ENCODE measurements around the gene FXYD4. TPM values are rescaled to one million over a fixed set of nuclear protein-coding genes. Genes with fewer than 3 reads are reported as not detected.

FXYD4 gene
- total RNA-seq, 3 donors from 2014 or later (not counting 1 experiment from before 2014, with no cell fraction given) = not detected

- no peak overlapping the region for H3K4me3 Mint-ChIP-seq
- H3K9me3 ChIP-seq (ENCODE audit: control insufficient read depth, insufficient read depth, low read length) = no peaks in the 10 kb centered on the region
- no peaks in the 10 kb centered on the region for H3K4me1 ChIP-seq (ENCODE audit: control insufficient read depth, insufficient read depth, low read length)
- DNase-seq = no peak
- TF ChIP-seq, protein P1, sequence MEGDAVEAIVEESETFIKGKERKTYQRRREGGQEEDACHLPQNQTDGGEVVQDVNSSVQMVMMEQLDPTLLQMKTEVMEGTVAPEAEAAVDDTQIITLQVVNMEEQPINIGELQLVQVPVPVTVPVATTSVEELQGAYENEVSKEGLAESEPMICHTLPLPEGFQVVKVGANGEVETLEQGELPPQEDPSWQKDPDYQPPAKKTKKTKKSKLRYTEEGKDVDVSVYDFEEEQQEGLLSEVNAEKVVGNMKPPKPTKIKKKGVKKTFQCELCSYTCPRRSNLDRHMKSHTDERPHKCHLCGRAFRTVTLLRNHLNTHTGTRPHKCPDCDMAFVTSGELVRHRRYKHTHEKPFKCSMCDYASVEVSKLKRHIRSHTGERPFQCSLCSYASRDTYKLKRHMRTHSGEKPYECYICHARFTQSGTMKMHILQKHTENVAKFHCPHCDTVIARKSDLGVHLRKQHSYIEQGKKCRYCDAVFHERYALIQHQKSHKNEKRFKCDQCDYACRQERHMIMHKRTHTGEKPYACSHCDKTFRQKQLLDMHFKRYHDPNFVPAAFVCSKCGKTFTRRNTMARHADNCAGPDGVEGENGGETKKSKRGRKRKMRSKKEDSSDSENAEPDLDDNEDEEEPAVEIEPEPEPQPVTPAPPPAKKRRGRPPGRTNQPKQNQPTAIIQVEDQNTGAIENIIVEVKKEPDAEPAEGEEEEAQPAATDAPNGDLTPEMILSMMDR (IDR thresholded peaks at IDR 0.05) = no peak
- no peaks in the 10 kb centered on the region for H3K36me3 ChIP-seq (ENCODE audit: control insufficient read depth, insufficient read depth, low read length)
- peaks cover 0 to 5% of the 10 kb centered on the region in 2 donors for H3K4me1 Mint-ChIP-seq
- no peaks in the 10 kb centered on the region for H3K36me3 Mint-ChIP-seq
- intact Hi-C loops (cut with micrococcal nuclease) = loop anchor here (10.0 kb wide), 2 partner anchors 135 to 595 kb away; no protein-coding TSS in a partner anchor
- no peak overlapping the region for H3K4me3 ChIP-seq (ENCODE audit: low read length)
- H3K9me3 Mint-ChIP-seq = no peaks in the 10 kb centered on the region
- 93% methylated on average over 6 of the region's 6 CpGs for WGBS (ENCODE audit: insufficient coverage)
- no peak for ATAC-seq
- H3K27ac Mint-ChIP-seq = no peak overlapping the region
- no peaks in the 10 kb centered on the region for H3K27me3 ChIP-seq (ENCODE audit: control insufficient read depth, insufficient read depth, low read length)
- H3K27me3 Mint-ChIP-seq (ENCODE audit: low read depth in 2 of 2) = peaks cover 25 to 30% of the 10 kb centered on the region in 2 donors
- no peak overlapping the region for H3K27ac ChIP-seq (ENCODE audit: low read length)
Measured at GRCh38 chr10:43340101-43340500, 31.3 kb upstream of the FXYD4 start.

DNA sequence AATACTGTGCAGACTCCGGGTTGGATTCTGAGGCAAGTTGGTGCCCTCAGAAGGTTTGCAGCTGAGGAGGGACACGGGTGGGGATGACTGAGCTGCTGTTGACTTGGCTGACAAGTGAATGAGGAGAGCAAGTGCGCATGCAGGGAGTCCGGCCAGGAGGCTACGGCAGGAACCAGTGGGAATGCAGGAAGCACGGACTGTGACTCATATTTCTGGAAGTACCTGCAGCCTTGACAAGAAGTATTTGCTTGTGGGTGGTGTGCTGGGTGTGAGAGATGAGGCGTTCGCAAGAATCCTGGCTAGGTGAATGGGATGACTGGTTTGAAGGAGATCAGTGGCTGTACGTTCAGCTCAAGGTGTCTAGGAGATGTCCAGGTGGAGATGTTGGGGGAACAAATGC, 30.8 kb upstream of the FXYD4 start:
- H3K36me3 ChIP-seq (ENCODE audit: control insufficient read depth, insufficient read depth, low read length) = no peaks in the 10 kb centered on the region

GRCh38 chr10:43341450-43341849, 30.0 kb upstream of the FXYD4 start:
- DNase-seq (no peak), ATAC-seq (no peak)
- Histone ChIP-seq H3K4me3 (ENCODE audit: low read length) (no peak overlapping the region), H3K36me3 (ENCODE audit: control insufficient read depth, insufficient read depth, low read length) (no peaks in the 10 kb centered on the region), H3K4me1 (ENCODE audit: control insufficient read depth, insufficient read depth, low read length) (no peaks in the 10 kb centered on the region), H3K27me3 (ENCODE audit: control insufficient read depth, insufficient read depth, low read length) (no peaks in the 10 kb centered on the region), H3K9me3 (ENCODE audit: control insufficient read depth, insufficient read depth, low read length) (no peaks in the 10 kb centered on the region), H3K27ac (ENCODE audit: low read length) (no peak overlapping the region)
- WGBS (ENCODE audit: insufficient coverage) = 83% methylated on average over 7 of the region's 7 CpGs
- peaks cover 25 to 29% of the 10 kb centered on the region in 2 donors for H3K27me3 Mint-ChIP-seq (ENCODE audit: low read depth in 2 of 2)
- TF ChIP-seq, protein P1 (IDR thresholded peaks at IDR 0.05) = no peak
- H3K4me1 Mint-ChIP-seq = peaks cover 0 to 5% of the 10 kb centered on the region in 2 donors
- no peak overlapping the region for H3K27ac Mint-ChIP-seq
- no peaks in the 10 kb centered on the region for H3K9me3 Mint-ChIP-seq
- intact Hi-C loops (cut with micrococcal nuclease) = loop anchor here (10.0 kb wide), 2 partner anchors 137 to 597 kb away; no protein-coding TSS in a partner anchor
- H3K4me3 Mint-ChIP-seq = no peak overlapping the region
- H3K36me3 Mint-ChIP-seq = no peaks in the 10 kb centered on the region

More for the DNA sequence above, 30.8 kb upstream of the FXYD4 start:
- Histone ChIP-seq H3K27ac (ENCODE audit: low read length) (no peak overlapping the region), H3K4me1 (ENCODE audit: control insufficient read depth, insufficient read depth, low read length) (no peaks in the 10 kb centered on the region), H3K4me3 (ENCODE audit: low read length) (no peak overlapping the region), H3K9me3 (ENCODE audit: control insufficient read depth, insufficient read depth, low read length) (no peaks in the 10 kb centered on the region), H3K27me3 (ENCODE audit: control insufficient read depth, insufficient read depth, low read length) (no peaks in the 10 kb centered on the region)
- H3K4me1 Mint-ChIP-seq = peaks cover 0 to 5% of the 10 kb centered on the region in 2 donors
- no peak overlapping the region for H3K4me3 Mint-ChIP-seq
- WGBS (ENCODE audit: insufficient coverage) = 88% methylated on average over 9 of the region's 9 CpGs
- TF ChIP-seq, protein P1 (IDR thresholded peaks at IDR 0.05) = no peak
- H3K27me3 Mint-ChIP-seq (ENCODE audit: low read depth in 2 of 2) = peaks cover 25 to 30% of the 10 kb centered on the region in 2 donors
- DNase-seq (no peak), ATAC-seq (no peak)
- H3K36me3 Mint-ChIP-seq = no peaks in the 10 kb centered on the region
- intact Hi-C loops (cut with micrococcal nuclease) = loop anchor here (10.0 kb wide), 2 partner anchors 136 to 596 kb away; no protein-coding TSS in a partner anchor
- H3K27ac Mint-ChIP-seq = no peak overlapping the region
- no peaks in the 10 kb centered on the region for H3K9me3 Mint-ChIP-seq

All from natural killer cell (primary cell).